ENCODE data around the gene GRB14. TPM values are rescaled to one million over a fixed set of nuclear protein-coding genes. Genes with fewer than 3 reads are reported as not detected.

Gene GRB14
- total RNA-seq, 4 donors from 2014 or later: 2.1 to 14.9 (median 3.4) TPM

GRCh38 chr2:164568317-164568716 is 53.0 kb downstream of the GRB14 start:
- Histone ChIP-seq H3K36me3 (no peaks in the 10 kb centered on the region), H3K4me3 (peak overlapping the region in 1 of 4 donors; percentile 9), H3K27ac (no peak overlapping the region), H3K4me1 (no peaks in the 10 kb centered on the region), H3K9me3 (no peaks in the 10 kb centered on the region), H3K27me3 (no peaks in the 10 kb centered on the region)
- TF ChIP-seq, protein P1, sequence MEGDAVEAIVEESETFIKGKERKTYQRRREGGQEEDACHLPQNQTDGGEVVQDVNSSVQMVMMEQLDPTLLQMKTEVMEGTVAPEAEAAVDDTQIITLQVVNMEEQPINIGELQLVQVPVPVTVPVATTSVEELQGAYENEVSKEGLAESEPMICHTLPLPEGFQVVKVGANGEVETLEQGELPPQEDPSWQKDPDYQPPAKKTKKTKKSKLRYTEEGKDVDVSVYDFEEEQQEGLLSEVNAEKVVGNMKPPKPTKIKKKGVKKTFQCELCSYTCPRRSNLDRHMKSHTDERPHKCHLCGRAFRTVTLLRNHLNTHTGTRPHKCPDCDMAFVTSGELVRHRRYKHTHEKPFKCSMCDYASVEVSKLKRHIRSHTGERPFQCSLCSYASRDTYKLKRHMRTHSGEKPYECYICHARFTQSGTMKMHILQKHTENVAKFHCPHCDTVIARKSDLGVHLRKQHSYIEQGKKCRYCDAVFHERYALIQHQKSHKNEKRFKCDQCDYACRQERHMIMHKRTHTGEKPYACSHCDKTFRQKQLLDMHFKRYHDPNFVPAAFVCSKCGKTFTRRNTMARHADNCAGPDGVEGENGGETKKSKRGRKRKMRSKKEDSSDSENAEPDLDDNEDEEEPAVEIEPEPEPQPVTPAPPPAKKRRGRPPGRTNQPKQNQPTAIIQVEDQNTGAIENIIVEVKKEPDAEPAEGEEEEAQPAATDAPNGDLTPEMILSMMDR (IDR thresholded peaks at IDR 0.05 in 4 of 5, conservative IDR thresholded peaks at IDR 0.05 in 1 of 5): no peak
- TF ChIP-seq POLR2A (IDR thresholded peaks at IDR 0.05): no peak
- ATAC-seq (no peak), DNase-seq (no peak)
- intact Hi-C loops (cut with DNase I; ENCODE audit: low total_unique reads): no loop called here
- in situ Hi-C loops (cut with MboI; ENCODE audit: low sequenced_read_pairs in 4 of 4): loop anchor here in 1 of 4 donors (10.0 kb wide), 1 partner anchor 146 kb away; no protein-coding TSS in a partner anchor

GRCh38 chr2:164567335-164567989 is 53.8 kb downstream of the GRB14 start:
- TF ChIP-seq POLR2A (IDR thresholded peaks at IDR 0.05): no peak
- TF ChIP-seq, protein P1 (IDR thresholded peaks at IDR 0.05 in 4 of 5, conservative IDR thresholded peaks at IDR 0.05 in 1 of 5): no peak
- no peaks in the 10 kb centered on the region for H3K36me3 ChIP-seq
- peak overlapping the region in 1 of 4 donors; percentile 5 for H3K4me3 ChIP-seq
- no peak overlapping the region for H3K27ac ChIP-seq
- no peak for ATAC-seq
- no peaks in the 10 kb centered on the region for H3K27me3 ChIP-seq
- H3K4me1 ChIP-seq: peaks cover 0 to 3% of the 10 kb centered on the region in 2 donors
- in situ Hi-C loops (cut with MboI; ENCODE audit: low sequenced_read_pairs in 4 of 4): loop anchor here in 1 of 4 donors (10.0 kb wide), 1 partner anchor 147 kb away; no protein-coding TSS in a partner anchor
- no peak for DNase-seq
- intact Hi-C loops (cut with DNase I; ENCODE audit: low total_unique reads): no loop called here
- no peaks in the 10 kb centered on the region for H3K9me3 ChIP-seq

DNA sequence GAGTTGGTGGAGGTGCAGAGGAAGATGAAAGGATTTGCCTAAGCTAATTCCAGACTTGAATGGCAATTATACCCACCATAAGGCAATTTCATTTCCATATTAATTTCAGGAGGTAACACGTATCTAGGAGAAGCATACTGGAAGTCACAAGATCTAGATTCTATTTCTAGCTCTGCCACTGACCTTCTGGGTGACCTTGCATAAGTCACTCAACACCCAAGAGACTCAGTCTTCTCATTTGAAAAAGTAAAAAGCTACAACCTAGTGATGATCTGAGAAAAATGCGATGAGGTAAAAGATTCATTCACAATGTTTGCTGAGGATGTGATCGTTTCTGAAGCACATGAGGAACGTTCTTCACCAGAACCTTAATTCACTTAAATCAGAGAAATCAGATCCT is 55.9 kb downstream of the GRB14 start:
- H3K27me3 ChIP-seq: no peaks in the 10 kb centered on the region
- TF ChIP-seq, protein P1 (IDR thresholded peaks at IDR 0.05 in 4 of 5, conservative IDR thresholded peaks at IDR 0.05 in 1 of 5): no peak
- no peak for TF ChIP-seq POLR2A (IDR thresholded peaks at IDR 0.05)
- no peaks in the 10 kb centered on the region for H3K9me3 ChIP-seq
- peaks cover 0 to 21% of the 10 kb centered on the region in 2 donors for H3K4me1 ChIP-seq
- H3K36me3 ChIP-seq: no peaks in the 10 kb centered on the region
- in situ Hi-C loops (cut with MboI; ENCODE audit: low sequenced_read_pairs in 4 of 4): loop anchor here in 1 of 4 donors (10.0 kb wide), 1 partner anchor 149 kb away; no protein-coding TSS in a partner anchor
- no peak for ATAC-seq
- H3K4me3 ChIP-seq: no peak overlapping the region
- no peak for DNase-seq
- intact Hi-C loops (cut with DNase I; ENCODE audit: low total_unique reads): no loop called here
- peak overlapping the region in 1 of 4 donors; percentile 30 for H3K27ac ChIP-seq

GRCh38 chr2:164562666-164563065 is 58.6 kb downstream of the GRB14 start:
- intact Hi-C loops (cut with DNase I; ENCODE audit: low total_unique reads) (no loop called here), in situ Hi-C loops (cut with MboI; ENCODE audit: low sequenced_read_pairs in 4 of 4) (loop anchor here in 1 of 4 donors (10.0 kb wide), 1 partner anchor 152 kb away; no protein-coding TSS in a partner anchor)
- Histone ChIP-seq H3K27me3 (no peaks in the 10 kb centered on the region), H3K9me3 (no peaks in the 10 kb centered on the region), H3K36me3 (no peaks in the 10 kb centered on the region), H3K4me1 (peaks cover 0 to 21% of the 10 kb centered on the region in 2 donors), H3K27ac (peak overlapping the region in 1 of 4 donors; percentile 51), H3K4me3 (no peak overlapping the region)
- DNase-seq: no peak
- TF ChIP-seq POLR2A (IDR thresholded peaks at IDR 0.05): no peak
- TF ChIP-seq, protein P1 (IDR thresholded peaks at IDR 0.05 in 4 of 5, conservative IDR thresholded peaks at IDR 0.05 in 1 of 5): no peak
- ATAC-seq: no peak
